ENCODE data around the gene TDRD9. TPM values are rescaled to one million over a fixed set of nuclear protein-coding genes. Genes with fewer than 3 reads are reported as not detected.
A peak's percentile ranks its signal among the peaks of the same experiment; 100 is the strongest.

Gene TDRD9
- total and polyA plus RNA-seq, 2 of the 4 experiments (the other 2 are of a cell fraction) = 0.07 to 0.18 TPM

DNA sequence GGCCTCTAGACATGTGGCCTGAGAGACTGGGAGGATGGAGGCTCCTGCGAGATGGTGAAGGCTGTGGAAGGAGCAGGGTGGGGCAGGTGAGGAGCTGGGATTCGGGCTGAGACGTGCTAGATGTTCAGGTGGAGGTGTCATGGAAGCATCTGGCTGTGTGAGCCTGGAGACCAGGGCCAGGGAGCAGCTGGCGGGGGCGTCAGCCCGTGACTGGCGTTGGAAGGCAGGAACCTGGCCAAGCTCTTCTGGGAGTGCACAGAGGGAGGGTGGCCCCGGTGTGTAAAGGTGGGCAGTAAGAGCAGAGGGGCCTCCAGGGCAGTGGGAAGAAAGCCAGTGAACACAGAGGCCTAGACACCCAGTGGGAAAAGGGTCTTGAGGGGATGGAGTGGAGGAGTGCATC, 69.1 kb downstream of the TDRD9 start:
- Histone ChIP-seq H3K4me3 (ENCODE audit: insufficient read depth, low read depth, low read length) (no peak overlapping the region), H3K36me3 (ENCODE audit: control insufficient read depth, insufficient read depth, low read length) (no peaks in the 10 kb centered on the region), H2BK20ac (ENCODE audit: low read depth, low read length) (no peak overlapping the region), H3K14ac (replicated peaks; ENCODE audit: low read depth, low read length) (no peak overlapping the region), H3K18ac (ENCODE audit: low read depth, low read length) (no peak overlapping the region), H3K4ac (ENCODE audit: low read depth, low read length) (no peak overlapping the region), H4K5ac (ENCODE audit: low read depth, low read length) (no peak overlapping the region), H3K9me3 (ENCODE audit: control insufficient read depth, insufficient read depth, low read length) (no peaks in the 10 kb centered on the region), H3K4me1 (ENCODE audit: control insufficient read depth, insufficient read depth, low read length) (no peaks in the 10 kb centered on the region), H2BK15ac (ENCODE audit: low read depth, low read length) (no peak overlapping the region), H4K91ac (ENCODE audit: insufficient read depth, low read depth, low read length) (no peak overlapping the region), H4K8ac (ENCODE audit: low read depth in 2 of 2, low read length in 2 of 2) (no peak overlapping the region), H3K4me2 (ENCODE audit: low read depth, low read length) (no peak overlapping the region), H2AK9ac (replicated peaks; ENCODE audit: low read depth, low read length, poor library complexity) (no peak overlapping the region), H3K27ac (ENCODE audit: insufficient read depth, low read length) (no peak overlapping the region), H2BK120ac (ENCODE audit: low read depth, low read length) (no peak overlapping the region), H3K56ac (ENCODE audit: extremely low read depth, insufficient read depth, low read length) (no peak overlapping the region), H2BK5ac (ENCODE audit: low read depth, low read length, poor library complexity, severe bottlenecking) (no peak overlapping the region), H3K23ac (ENCODE audit: low read depth, low read length) (no peak overlapping the region), H2AK5ac (ENCODE audit: low read depth, low read length) (no peak overlapping the region), H3K27me3 (ENCODE audit: control insufficient read depth, insufficient read depth, low read length) (peaks cover 11% of the 10 kb centered on the region), H3K79me1 (ENCODE audit: low read depth in 1 of 2, low read length in 2 of 2) (no peaks in the 10 kb centered on the region), H2AFZ (replicated peaks; ENCODE audit: low read length, poor library complexity) (peak overlapping the region; percentile 51), H3K9me1 (ENCODE audit: insufficient read depth, low read length) (no peaks in the 10 kb centered on the region), H4K20me1 (ENCODE audit: insufficient read depth, low read length) (no peaks in the 10 kb centered on the region), H3K9ac (ENCODE audit: low read depth, low read length) (no peak overlapping the region)
- WGBS, 2 experiments (ENCODE audit: extremely low coverage in 2 of 2, insufficient read length in 1 of 2) = 36% methylated on average over 3 of the region's 8 CpGs; no CpG with 5 or more reads in 1 of the 2 experiments
- in situ Hi-C loops (cut with MboI; ENCODE audit: low sequenced_read_pairs) = no loop called here
- TF ChIP-seq MAZ (IDR thresholded peaks at IDR 0.05; ENCODE audit: borderline replicate concordance, low read depth, low read length) = no peak
- no peak for TF ChIP-seq NFE2L2 (IDR thresholded peaks at IDR 0.05; ENCODE audit: low read depth, low read length)
- no peak for TF ChIP-seq RAD21 (IDR thresholded peaks at IDR 0.05; ENCODE audit: low read length)
- no peak for TF ChIP-seq MAFK (IDR thresholded peaks at IDR 0.05; ENCODE audit: low read depth, low read length)
- no peak for TF ChIP-seq POLR2A (IDR thresholded peaks at IDR 0.05; ENCODE audit: low read depth, low read length)
- no peak for TF ChIP-seq BHLHE40 (IDR thresholded peaks at IDR 0.05; ENCODE audit: low read depth, low read length)
- TF ChIP-seq, protein P1, sequence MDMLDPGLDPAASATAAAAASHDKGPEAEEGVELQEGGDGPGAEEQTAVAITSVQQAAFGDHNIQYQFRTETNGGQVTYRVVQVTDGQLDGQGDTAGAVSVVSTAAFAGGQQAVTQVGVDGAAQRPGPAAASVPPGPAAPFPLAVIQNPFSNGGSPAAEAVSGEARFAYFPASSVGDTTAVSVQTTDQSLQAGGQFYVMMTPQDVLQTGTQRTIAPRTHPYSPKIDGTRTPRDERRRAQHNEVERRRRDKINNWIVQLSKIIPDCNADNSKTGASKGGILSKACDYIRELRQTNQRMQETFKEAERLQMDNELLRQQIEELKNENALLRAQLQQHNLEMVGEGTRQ (IDR thresholded peaks at IDR 0.05; ENCODE audit: low read depth, low read length) = no peak
- TF ChIP-seq, protein P2, sequence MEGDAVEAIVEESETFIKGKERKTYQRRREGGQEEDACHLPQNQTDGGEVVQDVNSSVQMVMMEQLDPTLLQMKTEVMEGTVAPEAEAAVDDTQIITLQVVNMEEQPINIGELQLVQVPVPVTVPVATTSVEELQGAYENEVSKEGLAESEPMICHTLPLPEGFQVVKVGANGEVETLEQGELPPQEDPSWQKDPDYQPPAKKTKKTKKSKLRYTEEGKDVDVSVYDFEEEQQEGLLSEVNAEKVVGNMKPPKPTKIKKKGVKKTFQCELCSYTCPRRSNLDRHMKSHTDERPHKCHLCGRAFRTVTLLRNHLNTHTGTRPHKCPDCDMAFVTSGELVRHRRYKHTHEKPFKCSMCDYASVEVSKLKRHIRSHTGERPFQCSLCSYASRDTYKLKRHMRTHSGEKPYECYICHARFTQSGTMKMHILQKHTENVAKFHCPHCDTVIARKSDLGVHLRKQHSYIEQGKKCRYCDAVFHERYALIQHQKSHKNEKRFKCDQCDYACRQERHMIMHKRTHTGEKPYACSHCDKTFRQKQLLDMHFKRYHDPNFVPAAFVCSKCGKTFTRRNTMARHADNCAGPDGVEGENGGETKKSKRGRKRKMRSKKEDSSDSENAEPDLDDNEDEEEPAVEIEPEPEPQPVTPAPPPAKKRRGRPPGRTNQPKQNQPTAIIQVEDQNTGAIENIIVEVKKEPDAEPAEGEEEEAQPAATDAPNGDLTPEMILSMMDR (conservative IDR thresholded peaks at IDR 0.05; ENCODE audit: low read depth, low read length) = no peak
- TF ChIP-seq FOS (IDR thresholded peaks at IDR 0.05; ENCODE audit: low read depth, low read length) = no peak
- TF ChIP-seq CEBPB (IDR thresholded peaks at IDR 0.05; ENCODE audit: low read depth, low read length) = no peak
- TF ChIP-seq, protein P3, sequence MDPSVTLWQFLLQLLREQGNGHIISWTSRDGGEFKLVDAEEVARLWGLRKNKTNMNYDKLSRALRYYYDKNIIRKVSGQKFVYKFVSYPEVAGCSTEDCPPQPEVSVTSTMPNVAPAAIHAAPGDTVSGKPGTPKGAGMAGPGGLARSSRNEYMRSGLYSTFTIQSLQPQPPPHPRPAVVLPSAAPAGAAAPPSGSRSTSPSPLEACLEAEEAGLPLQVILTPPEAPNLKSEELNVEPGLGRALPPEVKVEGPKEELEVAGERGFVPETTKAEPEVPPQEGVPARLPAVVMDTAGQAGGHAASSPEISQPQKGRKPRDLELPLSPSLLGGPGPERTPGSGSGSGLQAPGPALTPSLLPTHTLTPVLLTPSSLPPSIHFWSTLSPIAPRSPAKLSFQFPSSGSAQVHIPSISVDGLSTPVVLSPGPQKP (IDR thresholded peaks at IDR 0.05; ENCODE audit: borderline replicate concordance, low read depth, low read length) = no peak
- TF ChIP-seq RCOR1 (IDR thresholded peaks at IDR 0.05; ENCODE audit: insufficient replicate concordance, low read length) = no peak
- TF ChIP-seq SMC3 (IDR thresholded peaks at IDR 0.05; ENCODE audit: low read depth, low read length) = no peak
- TF ChIP-seq CHD1 (IDR thresholded peaks at IDR 0.05; ENCODE audit: low read depth, low read length) = no peak
- TF ChIP-seq RFX5 (IDR thresholded peaks at IDR 0.05; ENCODE audit: low read depth, low read length) = no peak
- TF ChIP-seq MXI1 (IDR thresholded peaks at IDR 0.05; ENCODE audit: borderline replicate concordance, low read depth, low read length) = no peak
- ChIA-PET POLR2A (ENCODE audit: unreplicated experiment) (no interaction called here), CTCF (no interaction called here)
- intact Hi-C loops (cut with micrococcal nuclease) = no loop called here
- no TSS peak for BruUV-seq (replicated peaks)
- no peak for ATAC-seq (ENCODE audit: low read depth)
- no peak for DNase-seq
- dilution Hi-C loops (cut with HindIII; ENCODE audit: low sequenced_read_pairs, unreplicated experiment) = no loop called here

Data from IMR-90 (cell line).